ENCODE results near the gene KRTAP13-2. TPM values are rescaled to one million over a fixed set of nuclear protein-coding genes. Genes with fewer than 3 reads are reported as not detected.

The KRTAP13-2 gene
- total and polyA plus RNA-seq, 2 of the 8 experiments (the other 6 are each of a cell fraction or from before 2014, with no cell fraction given) = not detected

GRCh38 chr21:30333736-30334135, 38.3 kb downstream of the KRTAP13-2 start:
- FAIRE-seq (no peak), DNase-seq (ENCODE audit: low read depth in 1 of 2, low spot score in 2 of 2) (no peak)
- H3K36me3 ChIP-seq (ENCODE audit: control insufficient read depth in 2 of 4, insufficient read depth in 4 of 4, low read length in 3 of 4) = no peaks in the 10 kb centered on the region
- no peak overlapping the region for H3K14ac ChIP-seq (ENCODE audit: insufficient read length)
- no peaks in the 10 kb centered on the region for H3K79me2 ChIP-seq (ENCODE audit: control insufficient read depth in 1 of 2, insufficient read depth in 2 of 2, low read length in 2 of 2)
- H3K56ac ChIP-seq (replicated peaks; ENCODE audit: insufficient read length, low read depth, low read length) = no peak overlapping the region
- H3K9me3 ChIP-seq (ENCODE audit: insufficient read depth in 2 of 2, low read depth in 1 of 2, low read length in 1 of 2) = no peaks in the 10 kb centered on the region
- H3K4me3 ChIP-seq (ENCODE audit: extremely low read depth in 1 of 4, insufficient read depth in 2 of 4, low read depth in 3 of 4, low read length in 4 of 4) = no peak overlapping the region
- 93% methylated on average over 3 of the region's 3 CpGs; no CpG with 5 or more reads in 1 of the 2 experiments for WGBS, 2 experiments (ENCODE audit: extremely low coverage in 1 of 2, insufficient coverage in 1 of 2, insufficient read length in 1 of 2, insufficient replicate concordance in 2 of 2, low coverage in 1 of 2, low lambda C conversion rate in 2 of 2, missing lambda C conversion rate in 1 of 2)
- H3K4ac ChIP-seq (replicated peaks; ENCODE audit: insufficient read length, low read depth, low read length) = no peak overlapping the region
- H4K8ac ChIP-seq (ENCODE audit: extremely low read depth, insufficient read depth, low read length) = no peak overlapping the region
- H2BK20ac ChIP-seq (ENCODE audit: low read length) = no peak overlapping the region
- H4K20me1 ChIP-seq (replicated peaks in 1 of 2; ENCODE audit: control insufficient read depth in 1 of 2, insufficient read depth in 2 of 2, low read length in 2 of 2) = no peaks in the 10 kb centered on the region
- H2BK120ac ChIP-seq (replicated peaks; ENCODE audit: low read depth, low read length) = no peak overlapping the region
- H2AFZ ChIP-seq (ENCODE audit: low read length) = no peak overlapping the region
- no peak overlapping the region for H3K4me2 ChIP-seq (ENCODE audit: insufficient read depth in 1 of 2, low read depth in 2 of 2, low read length in 2 of 2)
- no peak overlapping the region for H2BK5ac ChIP-seq (ENCODE audit: low read depth, low read length)
- POLR2A ChIA-PET (ENCODE audit: partially characterized antibody) = no interaction called here
- H4K5ac ChIP-seq (ENCODE audit: insufficient read length, low read depth, low read length) = no peak overlapping the region
- no peaks in the 10 kb centered on the region for H3K27me3 ChIP-seq (replicated peaks in 1 of 4; ENCODE audit: control insufficient read depth in 3 of 4, extremely low read depth in 1 of 4, insufficient read depth in 3 of 4, low read length in 3 of 4)
- no peak overlapping the region for H2BK12ac ChIP-seq (ENCODE audit: low read depth, low read length)
- H3K18ac ChIP-seq (ENCODE audit: extremely low read depth, low read length) = no peak overlapping the region
- no peak overlapping the region for H2AK5ac ChIP-seq (ENCODE audit: low read depth, low read length)
- H3K79me1 ChIP-seq (ENCODE audit: low read depth, low read length) = no peaks in the 10 kb centered on the region
- H3K23ac ChIP-seq (ENCODE audit: insufficient read length) = no peak overlapping the region
- H3K9ac ChIP-seq (replicated peaks in 1 of 4; ENCODE audit: extremely low read depth in 1 of 4, low read depth in 3 of 4, low read length in 3 of 4) = no peak overlapping the region
- H2BK15ac ChIP-seq (ENCODE audit: low read length) = no peak overlapping the region
- no peaks in the 10 kb centered on the region for H3K4me1 ChIP-seq (replicated peaks in 1 of 4; ENCODE audit: control insufficient read depth in 3 of 4, insufficient read depth in 4 of 4, low read length in 3 of 4)
- H4K91ac ChIP-seq (replicated peaks; ENCODE audit: insufficient read length, low read length) = no peak overlapping the region
- CTCF ChIA-PET (ENCODE audit: partially characterized antibody) = interaction anchor here (0.7 to 1.3 kb wide), 4 partner anchors 11 to 498 kb away, joined by 3 to 5 read pairs (median 3); no protein-coding TSS in a partner anchor
- TF ChIP-seq RFX5 (IDR thresholded peaks at IDR 0.05; ENCODE audit: borderline replicate concordance, low read depth, low read length) (no peak), RBBP5 (IDR thresholded peaks at IDR 0.05; ENCODE audit: borderline replicate concordance, low read depth, low read length) (no peak), HDAC6 (IDR thresholded peaks at IDR 0.05; ENCODE audit: low read depth, low read length) (no peak), MAFK (IDR thresholded peaks at IDR 0.05; ENCODE audit: low read depth, low read length) (no peak), NANOG (IDR thresholded peaks at IDR 0.05; ENCODE audit: insufficient read depth, low read depth, low read length, poor library complexity, severe bottlenecking) (no peak), SUZ12 (IDR thresholded peaks at IDR 0.05; ENCODE audit: low read length) (no peak), POU5F1 (IDR thresholded peaks at IDR 0.05; ENCODE audit: low read depth, low read length) (no peak), TEAD4 (IDR thresholded peaks at IDR 0.05; ENCODE audit: low read depth, low read length) (no peak), TBP (IDR thresholded peaks at IDR 0.05; ENCODE audit: low read depth, low read length) (no peak), CHD2 (IDR thresholded peaks at IDR 0.05; ENCODE audit: low read length) (no peak), CTCF (IDR thresholded peaks at IDR 0.05; ENCODE audit: control extremely low read depth in 1 of 3, insufficient read depth in 1 of 3, low read depth in 1 of 3, low read length in 3 of 3) (no peak)
- no peaks in the 10 kb centered on the region for H3K23me2 ChIP-seq (ENCODE audit: low read depth, low read length)
- H3K27ac ChIP-seq (ENCODE audit: low read depth, low read length) = no peak overlapping the region

Measured in H1 (cell line).